ENCODE data around the gene STXBP5.

The STXBP5 gene

GRCh38 chr6:147212622-147213021 lies 8.4 kb downstream of the STXBP5 start:
- no peak for DNase-seq

- DNase-seq: no peak
Measured at GRCh38 chr6:147213772-147214171, 9.6 kb downstream of the STXBP5 start.

- no peak for DNase-seq
Measured at GRCh38 chr6:147214248-147215227, 10.3 kb downstream of the STXBP5 start.

GRCh38 chr6:147216915-147217314 lies 12.7 kb downstream of the STXBP5 start:
- DNase-seq: no peak

GRCh38 chr6:147217840-147218404 lies 13.7 kb downstream of the STXBP5 start:
- no peak for DNase-seq

- no peak for DNase-seq
Measured at GRCh38 chr6:147218797-147219196, 14.6 kb downstream of the STXBP5 start.

- no peak for DNase-seq
Measured at GRCh38 chr6:147219463-147219862, 15.2 kb downstream of the STXBP5 start.

- DNase-seq: no peak
Measured at GRCh38 chr6:147220345-147220744, 16.1 kb downstream of the STXBP5 start.

- no peak for DNase-seq
Measured at GRCh38 chr6:147221739-147222138, 17.5 kb downstream of the STXBP5 start.

GRCh38 chr6:147222160-147222838 lies 18.1 kb downstream of the STXBP5 start:
- DNase-seq: no peak

- no peak for DNase-seq
Measured at GRCh38 chr6:147223736-147224135, 19.5 kb downstream of the STXBP5 start.

GRCh38 chr6:147226163-147226724 lies 22.0 kb downstream of the STXBP5 start:
- DNase-seq: no peak

GRCh38 chr6:147226877-147227276 lies 22.7 kb downstream of the STXBP5 start:
- no peak for DNase-seq

GRCh38 chr6:147227770-147228320 lies 23.6 kb downstream of the STXBP5 start:
- no peak for DNase-seq

- no peak for DNase-seq
Measured at GRCh38 chr6:147231589-147231988, 27.4 kb downstream of the STXBP5 start.

- no peak for DNase-seq
Measured at GRCh38 chr6:147234685-147235084, 30.5 kb downstream of the STXBP5 start.

- DNase-seq: no peak
Measured at GRCh38 chr6:147238164-147238563, 33.9 kb downstream of the STXBP5 start.

- no peak for DNase-seq
Measured at GRCh38 chr6:147238906-147239305, 34.7 kb downstream of the STXBP5 start.

- DNase-seq: no peak
Measured at GRCh38 chr6:147244832-147245231, 40.6 kb downstream of the STXBP5 start.

- DNase-seq: no peak
Measured at GRCh38 chr6:147245693-147246092, 41.5 kb downstream of the STXBP5 start.

- no peak for DNase-seq
Measured at GRCh38 chr6:147246853-147247635, 42.8 kb downstream of the STXBP5 start.

GRCh38 chr6:147248859-147249258 lies 44.6 kb downstream of the STXBP5 start:
- DNase-seq: no peak
